CD4-positive, alpha-beta memory T cell (primary cell): ENCODE results near the gene ITPR2. TPM values are rescaled to one million over a fixed set of nuclear protein-coding genes. Genes with fewer than 3 reads are reported as not detected.
"Not testable (repeated sequence)": the region's sequence is repeated elsewhere in the genome, so short reads cannot be mapped to it uniquely, and the experiment has no call there.

Experiments used
- CTCF ChIA-PET: fragments of 350-600 bp; sonication (Branson Sonifier 250); formaldehyde crosslinking; loops from one replicate; lab custom pipeline; 2021; ENCODE audit warnings: inconsistent platforms; ENCODE audit not compliant: partially characterized antibody; lab: Charles Lee
- POLR2A ChIA-PET: fragments of 350-600 bp; sonication (Branson Sonifier 250); formaldehyde crosslinking; loops from one replicate; lab custom pipeline; 2021; ENCODE audit not compliant: partially characterized antibody; lab: Charles Lee
- DNase-seq, 5 donors: peaks; one replicate each; pipeline versions ENCODE4 v3.0.0 to v3.0.0-alpha.2; 2020 to 2022; ENCODE audit warnings: mixed read lengths in 1 of 5
- H3K27ac ChIP-seq: one replicate; pipeline ENCODE4 v1.7.0; 2013; ENCODE audit warnings: low read depth, low read length
- H3K27me3 ChIP-seq: 2 replicates; pipeline ENCODE4 v1.7.0; 2013; ENCODE audit warnings: mild to moderate bottlenecking, low read length, moderate library complexity; ENCODE audit not compliant: insufficient read depth
- H3K36me3 ChIP-seq: 2 replicates; pipeline ENCODE4 v1.7.0; 2013; ENCODE audit warnings: mild to moderate bottlenecking, low read length, moderate library complexity; ENCODE audit not compliant: insufficient read depth
- H3K4me1 ChIP-seq: 2 replicates; pipeline ENCODE4 v1.7.0; 2013; ENCODE audit warnings: mild to moderate bottlenecking, low read length, moderate library complexity; ENCODE audit not compliant: insufficient read depth
- H3K4me3 ChIP-seq, 2 donors: one replicate each; pipeline ENCODE4 v1.7.0; 2013; ENCODE audit warnings: low read length in 2 of 2, mild to moderate bottlenecking in 1 of 2
- H3K9me3 ChIP-seq, 2 donors: one replicate each; pipeline ENCODE4 v1.7.0; 2013; ENCODE audit warnings: low read length in 2 of 2, control low read depth in 1 of 2; ENCODE audit not compliant: control insufficient read depth in 1 of 2
- H3K27ac Mint-ChIP-seq, 7 donors: one replicate each; pipeline ENCODE4 v1.8.0; 2020 to 2021; ENCODE audit warnings: mixed read lengths in 7 of 7, mild to moderate bottlenecking in 6 of 7, inconsistent platforms in 3 of 7, moderate library complexity in 3 of 7
- H3K27me3 Mint-ChIP-seq, 2 donors: one replicate each; pipeline ENCODE4 v1.8.0; 2020 to 2021; ENCODE audit warnings: mixed read lengths in 2 of 2
- H3K36me3 Mint-ChIP-seq, 2 donors: one replicate each; pipeline ENCODE4 v1.8.0; 2020 to 2021; ENCODE audit warnings: mixed read lengths in 2 of 2, inconsistent platforms in 1 of 2, mild to moderate bottlenecking in 1 of 2
- H3K4me1 Mint-ChIP-seq, 4 donors: one replicate each; pipeline ENCODE4 v1.8.0; 2020 to 2021; ENCODE audit warnings: mixed read lengths in 4 of 4, mild to moderate bottlenecking in 1 of 4
- H3K4me3 Mint-ChIP-seq, 8 donors: one replicate each; pipeline ENCODE4 v1.8.0; 2020 to 2021; ENCODE audit warnings: mixed read lengths in 8 of 8, mild to moderate bottlenecking in 7 of 8, moderate library complexity in 6 of 8, inconsistent platforms in 3 of 8
- H3K9me3 Mint-ChIP-seq, 8 donors: one replicate each; pipeline ENCODE4 v1.8.0; 2020 to 2021; ENCODE audit warnings: mixed read lengths in 8 of 8, mild to moderate bottlenecking in 5 of 8, inconsistent platforms in 3 of 8, moderate library complexity in 1 of 8
- intact Hi-C: fragments of 100-400 bp; cut with micrococcal nuclease; formaldehyde crosslinking; loops from one replicate; pipeline ENCODE4 v1.15.1; 2023
- polyA plus RNA-seq, 2 donors: library from polyadenylated mRNA; unstranded; fragments of 300-500 nt; fragmentation: Illumina TruSeq; gene quantifications; one replicate each; pipeline ENCODE4 v1.2.3, GENCODE V29; 2021
- total RNA-seq, 2 experiments: library from RNA; stranded (reverse); gene quantifications; one replicate each; pipeline ENCODE4 v1.2.3, GENCODE V29; 2021

Gene ITPR2
- total and polyA plus RNA-seq, 4 experiments from 2014 or later = 4.7 to 55.6 (median 34.1) TPM

DNA sequence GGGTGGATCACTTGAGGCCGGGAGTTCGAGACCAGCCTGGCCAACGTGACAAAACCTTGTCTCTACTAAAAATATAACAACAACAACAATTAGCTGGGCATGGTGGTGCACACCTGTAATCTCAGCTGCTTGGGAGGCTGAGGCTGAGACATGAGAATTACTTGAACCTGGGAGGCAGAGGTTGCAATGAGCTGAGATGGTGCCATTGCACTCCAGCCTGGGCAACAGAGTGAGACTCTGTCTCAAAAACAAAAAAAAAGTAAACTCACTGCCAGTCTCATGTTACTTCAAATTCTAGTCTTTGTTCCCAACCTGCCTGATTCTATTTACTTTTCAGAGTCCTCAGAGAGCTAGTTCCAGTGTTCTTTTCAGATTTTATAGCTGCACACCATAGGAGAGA, 29.8 kb upstream of the ITPR2 start:
- H3K9me3 ChIP-seq, intact Hi-C loops, H3K36me3 ChIP-seq, H3K4me3 ChIP-seq, H3K27me3 Mint-ChIP-seq, DNase-seq, H3K27ac Mint-ChIP-seq, H3K27me3 ChIP-seq, H3K36me3 Mint-ChIP-seq, H3K27ac ChIP-seq, POLR2A ChIA-PET, H3K4me1 ChIP-seq, H3K4me3 Mint-ChIP-seq, H3K9me3 Mint-ChIP-seq: not testable (repeated sequence)
- CTCF ChIA-PET = interaction anchor here (1.0 to 2.6 kb wide), 2 partner anchors 8 to 23 kb away, joined by 3 to 9 read pairs; no protein-coding TSS in a partner anchor
- H3K4me1 Mint-ChIP-seq = peaks cover 6 to 11% (median 9%) of the 10 kb centered on the region in 4 donors

DNA sequence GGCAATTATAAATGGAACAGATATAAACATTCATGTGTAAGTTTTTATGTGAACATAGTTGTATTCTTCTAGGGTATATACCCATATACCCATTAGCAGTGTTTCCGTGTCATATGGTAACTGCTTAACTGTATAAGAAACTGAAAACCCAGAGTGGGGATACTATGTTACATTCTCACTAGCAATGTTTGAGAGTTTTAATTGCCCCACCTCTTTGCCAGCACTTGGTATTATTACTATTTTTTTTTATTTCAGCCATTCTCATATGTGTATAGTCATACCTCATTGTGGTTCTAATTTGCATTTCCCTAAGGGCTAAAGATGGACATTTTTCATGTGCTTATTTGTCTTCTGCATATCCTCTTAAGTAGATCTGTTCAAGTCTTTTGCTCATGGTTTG, 28.7 kb upstream of the ITPR2 start:
- peaks cover 1 to 7% of the 10 kb centered on the region in 2 donors for H3K27me3 Mint-ChIP-seq
- H3K27ac ChIP-seq = no peak overlapping the region
- CTCF ChIA-PET = no interaction called here
- H3K27me3 ChIP-seq = no peaks in the 10 kb centered on the region
- POLR2A ChIA-PET = no interaction called here
- H3K4me3 Mint-ChIP-seq = no peak overlapping the region
- H3K27ac Mint-ChIP-seq = no peak overlapping the region
- no peaks in the 10 kb centered on the region for H3K9me3 ChIP-seq
- no peaks in the 10 kb centered on the region for H3K4me1 Mint-ChIP-seq
- H3K36me3 Mint-ChIP-seq = no peaks in the 10 kb centered on the region
- no peak overlapping the region for H3K4me3 ChIP-seq
- no peak for DNase-seq
- H3K36me3 ChIP-seq = no peaks in the 10 kb centered on the region
- H3K4me1 ChIP-seq = no peaks in the 10 kb centered on the region
- intact Hi-C loops = no loop called here
- no peaks in the 10 kb centered on the region for H3K9me3 Mint-ChIP-seq

DNA sequence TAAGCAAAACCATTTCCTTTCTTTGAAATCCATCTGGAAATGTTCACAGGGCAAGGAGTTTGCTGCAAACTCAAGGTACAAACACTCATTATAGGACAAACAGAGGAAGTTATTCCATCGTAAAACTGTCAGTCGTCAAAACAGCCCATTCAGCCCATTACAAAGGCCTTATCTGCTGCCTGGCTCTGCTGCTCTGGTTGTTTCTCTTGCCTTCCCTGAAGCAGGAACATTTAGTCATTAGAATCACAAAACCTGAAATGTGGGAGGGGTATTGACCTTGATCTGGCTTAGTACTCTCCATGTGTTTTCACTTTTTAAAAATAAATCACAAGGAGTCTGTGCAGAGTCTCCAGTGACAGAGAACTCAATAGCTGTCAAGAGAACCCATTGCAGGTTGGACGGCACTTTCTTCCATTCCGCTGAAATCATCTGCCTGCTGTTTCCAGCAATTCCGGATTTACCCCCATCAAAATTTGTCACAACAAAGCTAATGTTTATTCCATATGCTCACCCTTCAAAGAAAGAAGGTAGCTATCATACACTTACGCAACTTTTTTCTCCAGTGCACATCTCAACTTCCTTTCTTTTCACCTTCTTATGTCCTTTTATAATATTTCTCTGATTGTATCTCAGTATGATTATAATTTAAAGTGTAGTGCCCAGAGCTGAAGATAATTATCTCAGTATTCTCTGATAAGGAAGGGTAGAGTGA, 24.6 kb upstream of the ITPR2 start:
- no peak overlapping the region for H3K27ac Mint-ChIP-seq
- H3K4me3 Mint-ChIP-seq = no peak overlapping the region
- H3K27me3 Mint-ChIP-seq = peaks cover 1 to 8% of the 10 kb centered on the region in 2 donors
- Histone ChIP-seq H3K9me3 (no peaks in the 10 kb centered on the region), H3K4me1 (peaks cover 4% of the 10 kb centered on the region), H3K36me3 (no peaks in the 10 kb centered on the region), H3K27me3 (no peaks in the 10 kb centered on the region), H3K27ac (no peak overlapping the region), H3K4me3 (no peak overlapping the region)
- H3K36me3 Mint-ChIP-seq = no peaks in the 10 kb centered on the region
- H3K4me1 Mint-ChIP-seq = no peaks in the 10 kb centered on the region
- no peaks in the 10 kb centered on the region for H3K9me3 Mint-ChIP-seq
- intact Hi-C loops = no loop called here
- POLR2A ChIA-PET = interaction anchor here (0.7 kb wide), 1 partner anchor 449 kb away, joined by 3 read pairs; no protein-coding TSS in a partner anchor
- DNase-seq = no peak
- CTCF ChIA-PET = interaction anchor here (0.7 to 2.0 kb wide), 3 partner anchors 11 to 448 kb away, joined by 3 to 9 read pairs (median 7); no protein-coding TSS in a partner anchor

DNA sequence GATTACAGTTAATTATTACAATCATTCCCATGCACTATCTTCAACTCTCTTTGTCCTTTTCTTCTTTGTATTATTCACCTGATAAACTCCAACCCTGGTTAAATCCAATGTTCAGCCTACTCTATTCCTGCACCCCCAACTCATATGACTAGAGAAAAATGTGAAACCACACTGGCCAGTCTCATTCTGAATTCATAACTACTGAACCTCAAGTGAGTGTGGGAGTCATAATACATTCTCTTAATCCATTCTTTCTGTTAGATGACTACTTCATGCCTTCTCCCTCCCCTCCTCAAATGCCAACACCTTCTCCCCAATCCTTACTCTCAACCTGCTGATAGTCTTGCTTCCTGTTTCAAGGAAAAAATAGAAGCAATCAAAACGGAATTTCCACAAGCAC, 22.3 kb upstream of the ITPR2 start:
- Histone ChIP-seq H3K9me3 (no peaks in the 10 kb centered on the region), H3K27ac (no peak overlapping the region), H3K36me3 (no peaks in the 10 kb centered on the region), H3K4me3 (no peak overlapping the region), H3K27me3 (no peaks in the 10 kb centered on the region), H3K4me1 (peaks cover 4% of the 10 kb centered on the region)
- Mint-ChIP-seq H3K36me3 (no peaks in the 10 kb centered on the region), H3K27me3 (peaks cover 0 to 5% of the 10 kb centered on the region in 2 donors), H3K4me3 (no peak overlapping the region), H3K27ac (no peak overlapping the region), H3K4me1 (no peaks in the 10 kb centered on the region), H3K9me3 (no peaks in the 10 kb centered on the region)
- ChIA-PET CTCF (interaction anchor here (1.0 to 2.3 kb wide), 3 partner anchors 30 to 158 kb away, joined by 3 to 13 read pairs (median 6); partner anchors contain the start of gene TM7SF3), POLR2A (interaction anchor here (1.2 to 1.4 kb wide), 2 partner anchors 23 to 159 kb away, joined by 3 read pairs; partner anchors contain the start of gene TM7SF3)
- intact Hi-C loops = no loop called here
- DNase-seq = no peak

DNA sequence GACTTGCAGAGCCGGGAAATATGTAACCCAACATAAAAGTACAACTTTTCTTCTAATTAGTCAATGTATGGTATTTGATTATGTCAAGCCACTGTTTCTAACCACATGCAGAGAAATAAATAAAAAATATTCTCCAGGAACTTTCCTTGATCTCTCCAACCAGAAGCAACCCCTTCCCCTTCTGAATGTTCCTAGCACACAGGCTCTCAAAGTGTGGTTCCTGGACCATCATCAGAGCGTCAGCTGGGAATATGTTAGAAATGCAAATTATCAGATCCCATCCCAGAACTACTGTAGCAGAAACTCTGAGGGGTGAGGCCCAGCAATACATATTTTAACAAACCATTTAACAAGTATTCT, 21.0 kb upstream of the ITPR2 start:
- Histone ChIP-seq H3K36me3 (no peaks in the 10 kb centered on the region), H3K27ac (no peak overlapping the region), H3K27me3 (no peaks in the 10 kb centered on the region), H3K4me3 (no peak overlapping the region), H3K9me3 (no peaks in the 10 kb centered on the region), H3K4me1 (peaks cover 4% of the 10 kb centered on the region)
- Mint-ChIP-seq H3K27ac (peak overlapping the region in 2 of 7 donors; percentile 10 to 14), H3K27me3 (peaks cover 3 to 7% of the 10 kb centered on the region in 2 donors), H3K4me1 (no peaks in the 10 kb centered on the region), H3K4me3 (no peak overlapping the region), H3K9me3 (no peaks in the 10 kb centered on the region), H3K36me3 (no peaks in the 10 kb centered on the region)
- intact Hi-C loops = loop anchor here (1.0 to 5.0 kb wide), 2 partner anchors 268 to 452 kb away; no protein-coding TSS in a partner anchor
- no peak for DNase-seq
- POLR2A ChIA-PET = interaction anchor here (1.0 to 1.4 kb wide), 2 partner anchors 21 to 22 kb away, joined by 3 read pairs; no protein-coding TSS in a partner anchor
- CTCF ChIA-PET = interaction anchor here (0.8 to 2.3 kb wide), 6 partner anchors 9 to 452 kb away, joined by 3 to 13 read pairs (median 5); partner anchors contain the start of gene TM7SF3

DNA sequence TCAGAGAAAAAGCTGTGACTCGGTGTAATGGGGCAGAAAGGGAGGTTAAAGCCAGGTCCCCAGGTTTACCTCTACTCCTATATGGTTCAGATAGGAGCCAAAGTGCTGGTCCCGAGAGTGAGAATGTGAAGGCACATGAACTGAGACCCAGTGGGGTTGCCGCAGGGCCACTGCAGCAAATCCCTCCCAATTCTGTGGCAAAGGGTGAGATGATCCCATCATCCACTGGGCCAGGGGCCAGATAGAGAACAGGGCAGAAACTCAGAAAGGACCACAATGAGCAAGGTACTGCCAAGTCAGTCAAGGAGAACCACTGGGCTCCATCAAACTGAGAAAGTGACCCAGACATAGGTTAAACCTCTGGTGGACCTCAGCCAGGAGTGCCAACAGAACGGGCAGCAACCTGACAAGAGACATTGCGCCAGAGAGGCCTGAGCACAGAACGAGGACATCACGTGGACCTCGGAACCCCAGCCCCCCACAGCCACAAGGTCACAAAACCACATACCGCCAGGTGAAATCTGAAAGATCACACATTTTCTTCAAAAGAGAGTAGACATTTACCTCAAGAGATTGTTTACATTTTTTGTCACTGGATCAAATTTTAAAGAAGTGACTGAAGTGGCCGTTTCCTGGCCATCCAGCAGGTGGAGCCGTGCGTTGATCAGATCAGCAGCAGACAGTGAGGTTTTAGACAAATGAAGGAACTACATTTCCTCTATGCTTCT, 20.5 kb upstream of the ITPR2 start:
- H3K27ac ChIP-seq = no peak overlapping the region
- Mint-ChIP-seq H3K9me3 (no peaks in the 10 kb centered on the region), H3K36me3 (no peaks in the 10 kb centered on the region), H3K27me3 (peaks cover 3 to 6% of the 10 kb centered on the region in 2 donors), H3K27ac (peak overlapping the region in 2 of 7 donors; percentile 10 to 14), H3K4me1 (no peaks in the 10 kb centered on the region), H3K4me3 (no peak overlapping the region)
- H3K4me3 ChIP-seq = no peak overlapping the region
- CTCF ChIA-PET = interaction anchor here (1.3 to 2.6 kb wide), 6 partner anchors 32 to 454 kb away, joined by 4 to 13 read pairs (median 6); partner anchors contain the start of gene TM7SF3
- intact Hi-C loops = loop anchor here (1.0 to 5.0 kb wide), 6 partner anchors 20 to 453 kb away; partner anchors contain the start of genes ITPR2 and TM7SF3
- POLR2A ChIA-PET = interaction anchor here (0.6 kb wide), 1 partner anchor 169 kb away, joined by 3 read pairs; the partner anchor contains the start of gene MED21
- peaks cover 4% of the 10 kb centered on the region for H3K4me1 ChIP-seq
- no peaks in the 10 kb centered on the region for H3K9me3 ChIP-seq
- DNase-seq = peak; percentile 59 to 69 (median 67)
- H3K27me3 ChIP-seq = no peaks in the 10 kb centered on the region
- H3K36me3 ChIP-seq = no peaks in the 10 kb centered on the region
